Parathyroid adenoma (tissue), 2 donors: ENCODE results near the gene PGA4.

Experiments
- H2AFZ ChIP-seq: fragments of 300-600 bp; sonication (generic); one replicate; pipeline ENCODE4 v1.7.0; 2017; ENCODE audit warnings: antibody characterized with exemption, mild to moderate bottlenecking
- H3K27ac ChIP-seq: fragments of 300-600 bp; sonication (generic); one replicate; pipeline ENCODE4 v1.7.0; 2017
- H3K27me3 ChIP-seq: fragments of 300-600 bp; sonication (generic); one replicate; pipeline ENCODE4 v1.7.0; 2017; ENCODE audit warnings: low read length; ENCODE audit not compliant: control insufficient read depth, insufficient read depth
- H3K36me3 ChIP-seq: fragments of 300-600 bp; sonication (generic); one replicate; pipeline ENCODE4 v1.7.0; 2017; ENCODE audit warnings: low read length; ENCODE audit not compliant: control insufficient read depth, insufficient read depth
- H3K4me1 ChIP-seq: fragments of 300-600 bp; sonication (generic); one replicate; pipeline ENCODE4 v1.7.0; 2017; ENCODE audit warnings: control low read depth
- H3K4me2 ChIP-seq: fragments of 300-600 bp; sonication (generic); one replicate; pipeline ENCODE4 v1.7.0; 2017; ENCODE audit warnings: low read length
- H3K4me3 ChIP-seq: fragments of 300-600 bp; sonication (generic); one replicate; pipeline ENCODE4 v1.7.0; 2017; ENCODE audit warnings: low read depth, low read length
- H3K79me2 ChIP-seq: fragments of 300-600 bp; sonication (generic); one replicate; pipeline ENCODE4 v1.7.0; 2017; ENCODE audit warnings: control low read depth
- H3K9ac ChIP-seq: fragments of 300-600 bp; sonication (generic); one replicate; pipeline ENCODE4 v1.7.0; 2017; ENCODE audit warnings: mild to moderate bottlenecking
- H3K9me3 ChIP-seq: fragments of 300-600 bp; sonication (generic); one replicate; pipeline ENCODE4 v1.7.0; 2017; ENCODE audit warnings: low read length; ENCODE audit not compliant: control insufficient read depth
- CTCF ChIP-seq: fragments of 300-600 bp; sonication (generic); IDR thresholded peaks from one replicate; pipeline ENCODE4 v1.7.0; 2017; ENCODE audit warnings: antibody characterized with exemption, mild to moderate bottlenecking
- donor health status: primary hyperparathyroidism.

PGA4 gene

GRCh38 chr11:61186504-61186903 lies 35.6 kb upstream of the PGA4 start:
- H3K79me2 ChIP-seq = no peaks in the 10 kb centered on the region
- no peaks in the 10 kb centered on the region for H3K27me3 ChIP-seq
- no peaks in the 10 kb centered on the region for H3K9me3 ChIP-seq
- no peak for TF ChIP-seq CTCF
- H3K27ac ChIP-seq = no peak overlapping the region
- no peak overlapping the region for H3K4me3 ChIP-seq
- H3K36me3 ChIP-seq = no peaks in the 10 kb centered on the region
- H3K4me2 ChIP-seq = no peak overlapping the region
- H3K9ac ChIP-seq = no peak overlapping the region
- H2AFZ ChIP-seq = no peak overlapping the region
- no peaks in the 10 kb centered on the region for H3K4me1 ChIP-seq

- TF ChIP-seq CTCF = peak; percentile 73
- no peak overlapping the region for H3K4me2 ChIP-seq
- no peak overlapping the region for H3K4me3 ChIP-seq
- no peaks in the 10 kb centered on the region for H3K27me3 ChIP-seq
- H3K9me3 ChIP-seq = no peaks in the 10 kb centered on the region
- no peaks in the 10 kb centered on the region for H3K4me1 ChIP-seq
- no peaks in the 10 kb centered on the region for H3K79me2 ChIP-seq
- no peaks in the 10 kb centered on the region for H3K36me3 ChIP-seq
- no peak overlapping the region for H3K27ac ChIP-seq
- H2AFZ ChIP-seq = no peak overlapping the region
- H3K9ac ChIP-seq = no peak overlapping the region
Measured at GRCh38 chr11:61187505-61188130, 34.5 kb upstream of the PGA4 start.

GRCh38 chr11:61189933-61190332 lies 32.2 kb upstream of the PGA4 start:
- Histone ChIP-seq H3K4me1 (no peaks in the 10 kb centered on the region), H3K9me3 (no peaks in the 10 kb centered on the region)

GRCh38 chr11:61193596-61193995 lies 28.6 kb upstream of the PGA4 start:
- no peak for TF ChIP-seq CTCF
- H3K36me3 ChIP-seq = no peaks in the 10 kb centered on the region
- H3K9ac ChIP-seq = no peak overlapping the region
- no peak overlapping the region for H3K27ac ChIP-seq
- no peaks in the 10 kb centered on the region for H3K27me3 ChIP-seq
- H3K4me2 ChIP-seq = no peak overlapping the region
- H3K4me1 ChIP-seq = no peaks in the 10 kb centered on the region
- H3K4me3 ChIP-seq = no peak overlapping the region
- H3K9me3 ChIP-seq = no peaks in the 10 kb centered on the region
- no peaks in the 10 kb centered on the region for H3K79me2 ChIP-seq
- no peak overlapping the region for H2AFZ ChIP-seq

More at GRCh38 chr11:61189933-61190332, 32.2 kb upstream of the PGA4 start:
- Histone ChIP-seq H2AFZ (no peak overlapping the region), H3K4me3 (no peak overlapping the region), H3K4me2 (no peak overlapping the region), H3K79me2 (no peaks in the 10 kb centered on the region), H3K27me3 (no peaks in the 10 kb centered on the region), H3K27ac (no peak overlapping the region), H3K36me3 (no peaks in the 10 kb centered on the region), H3K9ac (no peak overlapping the region)
- TF ChIP-seq CTCF = no peak

GRCh38 chr11:61194169-61194671 lies 27.9 kb upstream of the PGA4 start:
- Histone ChIP-seq H3K9me3 (no peaks in the 10 kb centered on the region), H3K9ac (no peak overlapping the region), H3K27ac (no peak overlapping the region), H3K27me3 (no peaks in the 10 kb centered on the region), H2AFZ (no peak overlapping the region), H3K79me2 (no peaks in the 10 kb centered on the region), H3K4me3 (no peak overlapping the region), H3K4me1 (no peaks in the 10 kb centered on the region), H3K36me3 (no peaks in the 10 kb centered on the region), H3K4me2 (no peak overlapping the region)
- no peak for TF ChIP-seq CTCF
